HG03103 (cell line): ENCODE data around the gene LINC00237.

Experiments used
- ATAC-seq: cut with Tn5 transposase; IDR thresholded peaks from one replicate; pipeline ENCODE4 v1.9.1; 2021; ENCODE audit warnings: low read depth; ENCODE audit not compliant: unreplicated experiment

The LINC00237 gene

GRCh38 chr20:21052686-21053001 is 53.5 kb downstream of the LINC00237 start:
- no peak for ATAC-seq

GRCh38 chr20:21052241-21052640 is 53.9 kb downstream of the LINC00237 start:
- ATAC-seq: no peak

- no peak for ATAC-seq
Observed at GRCh38 chr20:21050710-21051109, 55.4 kb downstream of the LINC00237 start.

GRCh38 chr20:21049305-21049828 is 56.8 kb downstream of the LINC00237 start:
- ATAC-seq: no peak

- peak; percentile 58 for ATAC-seq
Observed at GRCh38 chr20:21048841-21049273, 57.3 kb downstream of the LINC00237 start.

GRCh38 chr20:21047981-21048380 is 58.2 kb downstream of the LINC00237 start:
- ATAC-seq: no peak

DNA sequence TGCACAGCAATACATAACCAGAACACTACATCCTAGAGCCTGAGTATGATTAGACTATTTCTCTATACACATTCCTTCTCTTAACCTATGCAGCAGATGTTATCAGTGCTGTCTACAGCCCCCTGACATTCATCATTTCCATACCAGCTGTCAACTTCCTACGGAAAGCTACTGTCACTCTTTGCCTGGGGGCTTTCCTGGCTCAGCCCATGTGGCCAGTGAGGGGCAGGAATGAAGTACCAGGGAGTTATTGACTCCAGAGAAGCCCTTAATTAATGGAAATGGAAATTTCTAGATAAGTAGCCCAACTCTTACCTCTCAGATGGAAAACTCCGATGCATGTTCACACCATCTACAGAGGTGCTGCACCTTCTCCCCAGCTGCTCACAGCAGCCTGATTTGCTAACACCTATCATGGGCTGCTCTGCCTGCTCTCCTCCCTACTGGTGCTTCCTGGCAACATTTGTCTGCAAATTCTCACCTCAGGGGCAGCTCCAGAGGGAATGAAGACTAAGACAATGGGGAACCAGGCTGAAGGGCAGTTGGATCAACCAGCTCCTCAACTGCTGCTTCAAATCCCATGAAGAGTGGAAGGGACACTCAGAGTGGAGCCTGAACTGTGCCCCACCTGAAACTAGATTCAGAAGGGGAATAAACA is 59.6 kb downstream of the LINC00237 start:
- no peak for ATAC-seq
